ENCODE data around the gene SET. TPM values are rescaled to one million over a fixed set of nuclear protein-coding genes. Genes with fewer than 3 reads are reported as not detected.

The SET gene
- total and polyA plus RNA-seq, 12 donors, result 62.1 to 352 (median 184) TPM

- no peak for DNase-seq
- no peaks in the 10 kb centered on the region for H3K9me3 ChIP-seq (replicated peaks in 1 of 3)
- H3K4me1 ChIP-seq (replicated peaks in 1 of 2), result peaks cover 0 to 2% of the 10 kb centered on the region in 2 donors
- intact Hi-C loops (cut with DNase I), result no loop called here
- TF ChIP-seq, protein P1, sequence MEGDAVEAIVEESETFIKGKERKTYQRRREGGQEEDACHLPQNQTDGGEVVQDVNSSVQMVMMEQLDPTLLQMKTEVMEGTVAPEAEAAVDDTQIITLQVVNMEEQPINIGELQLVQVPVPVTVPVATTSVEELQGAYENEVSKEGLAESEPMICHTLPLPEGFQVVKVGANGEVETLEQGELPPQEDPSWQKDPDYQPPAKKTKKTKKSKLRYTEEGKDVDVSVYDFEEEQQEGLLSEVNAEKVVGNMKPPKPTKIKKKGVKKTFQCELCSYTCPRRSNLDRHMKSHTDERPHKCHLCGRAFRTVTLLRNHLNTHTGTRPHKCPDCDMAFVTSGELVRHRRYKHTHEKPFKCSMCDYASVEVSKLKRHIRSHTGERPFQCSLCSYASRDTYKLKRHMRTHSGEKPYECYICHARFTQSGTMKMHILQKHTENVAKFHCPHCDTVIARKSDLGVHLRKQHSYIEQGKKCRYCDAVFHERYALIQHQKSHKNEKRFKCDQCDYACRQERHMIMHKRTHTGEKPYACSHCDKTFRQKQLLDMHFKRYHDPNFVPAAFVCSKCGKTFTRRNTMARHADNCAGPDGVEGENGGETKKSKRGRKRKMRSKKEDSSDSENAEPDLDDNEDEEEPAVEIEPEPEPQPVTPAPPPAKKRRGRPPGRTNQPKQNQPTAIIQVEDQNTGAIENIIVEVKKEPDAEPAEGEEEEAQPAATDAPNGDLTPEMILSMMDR (IDR thresholded peaks at IDR 0.05), result no peak
- no peak for TF ChIP-seq POLR2A (IDR thresholded peaks at IDR 0.05)
- H3K27ac ChIP-seq, result no peak overlapping the region
- no peak overlapping the region for H3K4me3 ChIP-seq
- H3K27me3 ChIP-seq, result no peaks in the 10 kb centered on the region
- H3K36me3 ChIP-seq (replicated peaks in 1 of 2), result peaks cover 0 to 27% of the 10 kb centered on the region in 2 donors
- 94 to 100% (median 100%) methylated on average over 1 of the region's 1 CpG for WGBS, 4 donors
Measured at GRCh38 chr9:128743421-128743820, 54.4 kb downstream of the SET start.

Small RNAs within 50 kb of the gene (small RNA-seq; reads per million reads assigned to genes)
- gene RF00017 (0 reads per million in 2 donors), gene RN7SL560P (0 reads per million in 2 donors)

Other genes with a start within 250 kb of the SET start
- 10 to 100 TPM; 10.2 to 18.6 (median 14.0) TPM for gene ODF2, start 233.2 kb upstream of the SET start, total RNA-seq
- gene ODF2, start 233.2 kb upstream of the SET start, polyA plus RNA-seq, result 10 to 100 TPM; 16.6 to 21.6 (median 19.6) TPM
- gene GLE1, start 184.5 kb upstream of the SET start, total RNA-seq, result 10 to 100 TPM; 23.6 to 81.9 (median 29.2) TPM
- gene GLE1, start 184.5 kb upstream of the SET start, polyA plus RNA-seq, result 10 to 100 TPM; 13.1 to 33.4 (median 13.8) TPM
- 100 to 1,000 TPM; 136 to 316 (median 224) TPM for gene SPTAN1, start 136.6 kb upstream of the SET start, total RNA-seq
- 100 to 1,000 TPM; 167 to 278 (median 252) TPM for gene SPTAN1, start 136.6 kb upstream of the SET start, polyA plus RNA-seq
- 100 to 1,000 TPM in 2 of 9 donors, 10 to 100 TPM in 7; 20.4 to 192 (median 77.9) TPM for gene DYNC2I2, start 32.4 kb upstream of the SET start, total RNA-seq
- gene DYNC2I2, start 32.4 kb upstream of the SET start, polyA plus RNA-seq, result 100 to 1,000 TPM in 1 of 3 donors, 10 to 100 TPM in 1, 1 to 10 TPM in 1; 7.5 to 119 (median 91.6) TPM
- gene PKN3, start 13.3 kb downstream of the SET start, total RNA-seq, result 1 to 10 TPM; 1.1 to 6.3 (median 3.6) TPM
- 1 to 10 TPM in 2 of 3 donors, under 1 TPM in 1; 0.90 to 8.6 (median 8.1) TPM for gene PKN3, start 13.3 kb downstream of the SET start, polyA plus RNA-seq
- 10 to 100 TPM; 15.5 to 97.4 (median 28.7) TPM for gene ZDHHC12, start 34.9 kb downstream of the SET start, total RNA-seq
- 10 to 100 TPM in 2 of 3 donors, 1 to 10 TPM in 1; 1.6 to 64.8 (median 33.1) TPM for gene ZDHHC12, start 34.9 kb downstream of the SET start, polyA plus RNA-seq
- gene ZER1, start 82.7 kb downstream of the SET start, total RNA-seq, result 100 to 1,000 TPM in 1 of 9 donors, 10 to 100 TPM in 8; 19.1 to 131 (median 66.0) TPM
- 10 to 100 TPM; 17.0 to 51.1 (median 41.7) TPM for gene ZER1, start 82.7 kb downstream of the SET start, polyA plus RNA-seq
- 10 to 100 TPM; 15.9 to 72.7 (median 31.7) TPM for gene TBC1D13, start 98.0 kb downstream of the SET start, total RNA-seq
- 10 to 100 TPM; 21.2 to 27.1 (median 27.0) TPM for gene TBC1D13, start 98.0 kb downstream of the SET start, polyA plus RNA-seq
- gene ENDOG, start 129.3 kb downstream of the SET start, total RNA-seq, result 100 to 1,000 TPM in 1 of 9 donors, 10 to 100 TPM in 8; 15.9 to 113 (median 32.2) TPM
- gene ENDOG, start 129.3 kb downstream of the SET start, polyA plus RNA-seq, result 10 to 100 TPM in 2 of 3 donors, 1 to 10 TPM in 1; 4.9 to 39.8 (median 19.1) TPM
- 10 to 100 TPM; 18.5 to 56.3 (median 37.6) TPM for gene SPOUT1, start 140.6 kb downstream of the SET start, total RNA-seq
- gene SPOUT1, start 140.6 kb downstream of the SET start, polyA plus RNA-seq, result 10 to 100 TPM; 20.8 to 51.6 (median 41.1) TPM
- 10 to 100 TPM in 1 of 9 donors, 1 to 10 TPM in 8; 3.5 to 10.3 (median 7.7) TPM for gene KYAT1, start 192.7 kb downstream of the SET start, total RNA-seq
- gene KYAT1, start 192.7 kb downstream of the SET start, polyA plus RNA-seq, result 1 to 10 TPM; 3.5 to 9.6 (median 5.8) TPM
- gene LRRC8A, start 192.9 kb downstream of the SET start, total RNA-seq, result 10 to 100 TPM; 10.3 to 88.3 (median 41.0) TPM
- gene LRRC8A, start 192.9 kb downstream of the SET start, polyA plus RNA-seq, result 10 to 100 TPM in 2 of 3 donors, 1 to 10 TPM in 1; 9.0 to 15.7 (median 13.0) TPM
- 10 to 100 TPM in 8 of 9 donors, 1 to 10 TPM in 1; 9.8 to 56.5 (median 28.1) TPM for gene PHYHD1, start 231.8 kb downstream of the SET start, total RNA-seq
- gene PHYHD1, start 231.8 kb downstream of the SET start, polyA plus RNA-seq, result 10 to 100 TPM in 2 of 3 donors, 1 to 10 TPM in 1; 9.1 to 86.6 (median 64.9) TPM

Data from adrenal gland (tissue), 12 donors.